HL-60 (cell line): ENCODE results near the gene PTPN1.

Experiments used
- GABPA ChIP-seq: IDR thresholded peaks from 2 replicates; pipeline ENCODE4 v1.6.1; 2012; ENCODE audit warnings: low read depth
- POLR2AphosphoS5 ChIP-seq: IDR thresholded peaks from 2 replicates; pipeline ENCODE4 v1.6.1; 2012; ENCODE audit warnings: low read depth
- REST ChIP-seq: IDR thresholded peaks from 2 replicates; pipeline ENCODE4 v1.6.1; 2012; ENCODE audit warnings: low read depth; ENCODE audit not compliant: insufficient replicate concordance
- SPI1 ChIP-seq: IDR thresholded peaks from 2 replicates; pipeline ENCODE4 v1.6.1; 2012; ENCODE audit warnings: low read depth, mild to moderate bottlenecking, borderline replicate concordance
- TF ChIP-seq, protein P1 (sequence below): IDR thresholded peaks from one replicate; pipeline ENCODE4 v1.5.1; 2011; ENCODE audit warnings: low read length, control low read depth, inconsistent platforms; ENCODE audit not compliant: insufficient read depth

DNA sequence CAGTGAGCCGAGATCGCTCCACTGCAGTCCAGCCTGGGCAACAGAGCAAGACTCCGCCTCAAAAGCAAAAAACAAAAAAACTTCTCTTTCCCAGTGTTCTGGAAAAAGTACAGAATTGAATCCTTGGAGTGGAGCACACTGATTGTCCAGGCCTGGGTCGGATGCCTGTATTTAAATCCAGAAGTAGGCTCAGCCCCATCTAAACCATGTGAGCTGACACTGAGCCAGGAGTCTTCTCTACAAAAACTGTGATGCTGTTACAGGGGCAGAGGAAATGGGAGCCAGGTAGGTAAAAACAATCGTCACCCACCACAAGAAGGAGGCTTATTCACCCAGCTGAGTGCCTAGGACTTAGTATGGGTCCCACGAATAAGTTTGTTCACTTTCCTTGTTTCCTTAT lies 43.0 kb upstream of the PTPN1 start:
- TF ChIP-seq, protein P1, sequence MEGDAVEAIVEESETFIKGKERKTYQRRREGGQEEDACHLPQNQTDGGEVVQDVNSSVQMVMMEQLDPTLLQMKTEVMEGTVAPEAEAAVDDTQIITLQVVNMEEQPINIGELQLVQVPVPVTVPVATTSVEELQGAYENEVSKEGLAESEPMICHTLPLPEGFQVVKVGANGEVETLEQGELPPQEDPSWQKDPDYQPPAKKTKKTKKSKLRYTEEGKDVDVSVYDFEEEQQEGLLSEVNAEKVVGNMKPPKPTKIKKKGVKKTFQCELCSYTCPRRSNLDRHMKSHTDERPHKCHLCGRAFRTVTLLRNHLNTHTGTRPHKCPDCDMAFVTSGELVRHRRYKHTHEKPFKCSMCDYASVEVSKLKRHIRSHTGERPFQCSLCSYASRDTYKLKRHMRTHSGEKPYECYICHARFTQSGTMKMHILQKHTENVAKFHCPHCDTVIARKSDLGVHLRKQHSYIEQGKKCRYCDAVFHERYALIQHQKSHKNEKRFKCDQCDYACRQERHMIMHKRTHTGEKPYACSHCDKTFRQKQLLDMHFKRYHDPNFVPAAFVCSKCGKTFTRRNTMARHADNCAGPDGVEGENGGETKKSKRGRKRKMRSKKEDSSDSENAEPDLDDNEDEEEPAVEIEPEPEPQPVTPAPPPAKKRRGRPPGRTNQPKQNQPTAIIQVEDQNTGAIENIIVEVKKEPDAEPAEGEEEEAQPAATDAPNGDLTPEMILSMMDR = no peak
- no peak for TF ChIP-seq REST
- TF ChIP-seq POLR2AphosphoS5 = no peak
- TF ChIP-seq GABPA = no peak
- TF ChIP-seq SPI1 = no peak
